K562 (cell line): Measurements from ENCODE around the gene ARF1. TPM values are rescaled to one million over a fixed set of nuclear protein-coding genes. Genes with fewer than 3 reads are reported as not detected.

Experiments used
- ATAC-seq: fragments of 200-7000 bp; cut with Tn5 transposase; 3 replicates; pipeline ENCODE4 v1.9.1; 2020; ENCODE audit warnings: moderate library complexity
- BruUV-seq: library from RNA; stranded (reverse); fragments of 400-500 nt; replicated peaks from 2 replicates; lab custom pipeline; 2021; lab: Mats Ljungman, UMichigan
- CTCF ChIA-PET: fragments of 300-600 bp; formaldehyde crosslinking; extraction: SDS; loops from one replicate; lab custom pipeline; 2021; ENCODE audit warnings: low intra/inter-chr PET ratio; lab: Yijun Ruan, JAX
- POLR2A ChIA-PET: fragments of 300-600, 350-650 bp; sonication (Branson Sonifier 250); formaldehyde crosslinking; extraction: SDS; loops from one replicate; lab custom pipeline; 2021; ENCODE audit warnings: antibody characterized with exemption, inconsistent platforms; lab: Yijun Ruan, JAX
- DNase-seq, 4 experiments: peaks; one replicate each; pipeline versions ENCODE4 v3.0.0 to v3.0.0-alpha.2; 2011 to 2018; ENCODE audit warnings: low spot score in 3 of 4, mixed read lengths in 3 of 4; ENCODE audit errors: extremely low read depth in 1 of 4
- FAIRE-seq: peaks from 2 replicates; lab custom pipeline; 2011; peaks lifted over from hg19 to GRCh38; lab: Jason Lieb, UNC
- H2AFZ ChIP-seq: 2 replicates; pipeline ENCODE4 v1.6.0; 2011; ENCODE audit warnings: low read depth, low read length, control low read depth, inconsistent platforms
- H3K27ac ChIP-seq: fragments of 200-600 bp; 3 replicates; pipeline ENCODE4 v1.8.0; 2011; ENCODE audit warnings: low read depth, mild to moderate bottlenecking, control low read depth, inconsistent platforms, low read length, moderate library complexity, mixed read lengths; ENCODE audit errors: extremely low read depth
- H3K27me3 ChIP-seq, 2 experiments: fragments of 300-600 bp in 1 of 2; 2 replicates in 1 of 2; 3 replicates in 1 of 2; pipeline versions ENCODE4 v1.6.0 to v1.8.0; 2011; ENCODE audit warnings: inconsistent platforms in 2 of 2, low read length in 2 of 2, mild to moderate bottlenecking in 1 of 2, mixed read lengths in 1 of 2, moderate library complexity in 1 of 2; ENCODE audit not compliant: control insufficient read depth in 2 of 2, insufficient read depth in 2 of 2
- H3K36me3 ChIP-seq: fragments of 300-600 bp; 3 replicates; pipeline ENCODE4 v1.8.0; 2011; ENCODE audit warnings: mild to moderate bottlenecking, low read length, inconsistent platforms; ENCODE audit not compliant: control insufficient read depth, insufficient read depth
- H3K4me1 ChIP-seq, 2 experiments: fragments of 200-600 bp in 1 of 2; replicated peaks in 1 of 2; 2 replicates in 1 of 2; 3 replicates in 1 of 2; pipeline versions ENCODE4 v1.5.1 to v1.8.0; 2011; ENCODE audit warnings: inconsistent platforms in 2 of 2, low read length in 2 of 2, mild to moderate bottlenecking in 1 of 2, mixed read lengths in 1 of 2, moderate library complexity in 1 of 2; ENCODE audit not compliant: control insufficient read depth in 2 of 2, insufficient read depth in 2 of 2
- H3K4me2 ChIP-seq: 2 replicates; pipeline ENCODE4 v1.6.1; 2011; ENCODE audit warnings: low read length, control low read depth, inconsistent platforms, mixed read lengths; ENCODE audit not compliant: insufficient read depth
- H3K4me3 ChIP-seq: fragments of 200-600 bp; sonication (generic), shearing (Covaris generic); 2 replicates; pipeline ENCODE4 v1.5.1; 2016; ENCODE audit warnings: control low read depth, inconsistent platforms
- H3K79me2 ChIP-seq: fragments of 200-600 bp; 3 replicates; pipeline ENCODE4 v1.8.0; 2011; ENCODE audit warnings: low read length, inconsistent platforms; ENCODE audit not compliant: control insufficient read depth, insufficient read depth
- H3K9ac ChIP-seq, 2 experiments: 2 replicates each; pipeline versions ENCODE4 v1.6.0 to v1.6.1; 2011; ENCODE audit warnings: low read depth in 2 of 2, low read length in 2 of 2, control low read depth in 1 of 2, inconsistent platforms in 1 of 2, mild to moderate bottlenecking in 1 of 2, mixed read lengths in 1 of 2; ENCODE audit not compliant: insufficient read depth in 1 of 2
- H3K9me1 ChIP-seq: one replicate; pipeline ENCODE4 v1.6.0; 2011; ENCODE audit warnings: inconsistent platforms, mild to moderate bottlenecking, low read length, moderate library complexity; ENCODE audit not compliant: control insufficient read depth, insufficient read depth
- H3K9me3 ChIP-seq: replicated peaks from 2 replicates; pipeline ENCODE4 v1.5.1; 2011; ENCODE audit warnings: low read depth, low read length, inconsistent platforms; ENCODE audit not compliant: control insufficient read depth, insufficient read depth
- H4K20me1 ChIP-seq: replicated peaks from 2 replicates; pipeline ENCODE4 v1.6.1; 2011; ENCODE audit warnings: low read length, inconsistent platforms, mixed read lengths; ENCODE audit not compliant: control insufficient read depth, insufficient read depth
- MEIS2 ChIP-seq: fragments of 450-650 bp; IDR thresholded peaks from 2 replicates; pipeline ENCODE4 v1.6.1; 2014; ENCODE audit warnings: mild to moderate bottlenecking; ENCODE audit not compliant: partially characterized antibody
- MTA1 ChIP-seq: fragments of 450-650 bp; IDR thresholded peaks from 2 replicates; pipeline ENCODE4 v1.6.1; 2017; ENCODE audit warnings: borderline replicate concordance
- MTA2 ChIP-seq: fragments of 450-650 bp; IDR thresholded peaks from 2 replicates; pipeline ENCODE4 v1.6.1; 2016; ENCODE audit warnings: low read depth
- NFYB ChIP-seq: IDR thresholded peaks from 2 replicates; pipeline ENCODE4 v1.6.1; 2011; ENCODE audit warnings: mild to moderate bottlenecking, moderate library complexity; ENCODE audit not compliant: insufficient read length; ENCODE audit errors: extremely low read depth
- POLR2AphosphoS2 ChIP-seq: IDR thresholded peaks from 2 replicates; pipeline ENCODE4 v1.6.1; 2012; ENCODE audit warnings: low read length, improper control_type of control experiment
- POLR2G ChIP-seq: fragments of 200-400 bp; formaldehyde crosslinking; IDR thresholded peaks from 2 replicates; pipeline ENCODE4 v1.6.1; 2017; ENCODE audit warnings: low read depth, mild to moderate bottlenecking, antibody characterized with exemption, low read length, moderate library complexity
- RBFOX2 ChIP-seq: fragments of 200-400 bp; formaldehyde crosslinking; IDR thresholded peaks from 2 replicates; pipeline ENCODE4 v1.6.1; 2017; ENCODE audit warnings: low read depth, mild to moderate bottlenecking, low read length, moderate library complexity
- XRCC5 ChIP-seq: fragments of 200-400 bp; formaldehyde crosslinking; IDR thresholded peaks from 2 replicates; pipeline ENCODE4 v1.6.1; 2017; ENCODE audit warnings: low read depth, mild to moderate bottlenecking, low read length
- ZBTB1 ChIP-seq: sonication (generic); formaldehyde crosslinking; IDR thresholded peaks from 2 replicates; pipeline ENCODE4 v1.8.1; 2023; ENCODE audit warnings: missing genetic modification reagents, low read depth, mild to moderate bottlenecking, borderline replicate concordance
- ZNF212 ChIP-seq: fragments of 450-650 bp; formaldehyde crosslinking; IDR thresholded peaks from 2 replicates; pipeline ENCODE4 v1.4.0; 2020; ENCODE audit warnings: mild to moderate bottlenecking
- WGBS: fragments of 100-300 bp; shearing (Covaris generic); methylation state at CpG from one replicate; pipeline ENCODE4 v1.1.6; 2016; ENCODE audit warnings: low coverage, mixed read lengths; ENCODE audit not compliant: insufficient coverage; ENCODE audit errors: missing lambda C conversion rate; 5-methylcytosine and 5-hydroxymethylcytosine counted together
- in situ Hi-C: fragments of 300-500 bp; cut with MboI; formaldehyde crosslinking; loops from 4 replicates; pipeline ENCODE4 v1.15.0; 2018; ENCODE audit warnings: inconsistent platforms, mixed read lengths
- intact Hi-C: fragments of 100-400 bp; cut with micrococcal nuclease; formaldehyde crosslinking; loops from 2 replicates; pipeline ENCODE4 v1.14.2; 2022
- polyA plus RNA-seq, 8 experiments: library from polyadenylated mRNA; depleted of rRNA in 4 of 8; stranded (reverse) in 5 of 8; unstranded in 3 of 8; fragments of >200 nt; fragmentation: Nextera tagmentation in 2 of 8; fragmentation: Illumina TruSeq in 1 of 8; extraction: Ambion mirVana in 2 of 8; extraction: Trizol in 1 of 8; gene quantifications; 2 replicates each; pipeline versions ENCODE4 v1.2.1 to v1.2.3, GENCODE V29; 2011 to 2014; ENCODE audit warnings: inconsistent platforms in 1 of 8, missing spikeins in 1 of 8
- total RNA-seq, 7 experiments: library from RNA; depleted of rRNA in 6 of 7; stranded (reverse); fragments of >200 nt in 6 of 7; fragmentation: Illumina TruSeq in 2 of 7; extraction: Trizol in 2 of 7; gene quantifications; 2 replicates each; pipeline versions ENCODE4 v1.2.1 to v1.2.3, GENCODE V29; 2011 to 2021; ENCODE audit warnings: low replicate concordance in 1 of 7
- TF ChIP-seq, protein P1 (sequence below): fragments of 200-800 bp; sonication (Bioruptor generic); IDR thresholded peaks from 2 replicates; pipeline ENCODE4 v1.6.1; 2017; ENCODE audit warnings: missing genetic modification characterization, missing compliant biosample characterization
- TF ChIP-seq, protein P2 (sequence below): fragments of 250-450 bp; sonication (Bioruptor Pico); IDR thresholded peaks from 2 replicates; pipeline ENCODE4 v1.8.0; 2022; ENCODE audit warnings: inconsistent platforms
- TF ChIP-seq, protein P3 (sequence below): sonication (generic); formaldehyde crosslinking; IDR thresholded peaks from 2 replicates; pipeline ENCODE4 v1.8.0; 2023; ENCODE audit warnings: mild to moderate bottlenecking, missing genetic modification reagents

The ARF1 gene
- total and polyA plus RNA-seq, 9 of the 15 experiments (the other 6 are each of a cell fraction or from before 2014, with no cell fraction given), result 69.8 to 593 (median 325) TPM

DNA sequence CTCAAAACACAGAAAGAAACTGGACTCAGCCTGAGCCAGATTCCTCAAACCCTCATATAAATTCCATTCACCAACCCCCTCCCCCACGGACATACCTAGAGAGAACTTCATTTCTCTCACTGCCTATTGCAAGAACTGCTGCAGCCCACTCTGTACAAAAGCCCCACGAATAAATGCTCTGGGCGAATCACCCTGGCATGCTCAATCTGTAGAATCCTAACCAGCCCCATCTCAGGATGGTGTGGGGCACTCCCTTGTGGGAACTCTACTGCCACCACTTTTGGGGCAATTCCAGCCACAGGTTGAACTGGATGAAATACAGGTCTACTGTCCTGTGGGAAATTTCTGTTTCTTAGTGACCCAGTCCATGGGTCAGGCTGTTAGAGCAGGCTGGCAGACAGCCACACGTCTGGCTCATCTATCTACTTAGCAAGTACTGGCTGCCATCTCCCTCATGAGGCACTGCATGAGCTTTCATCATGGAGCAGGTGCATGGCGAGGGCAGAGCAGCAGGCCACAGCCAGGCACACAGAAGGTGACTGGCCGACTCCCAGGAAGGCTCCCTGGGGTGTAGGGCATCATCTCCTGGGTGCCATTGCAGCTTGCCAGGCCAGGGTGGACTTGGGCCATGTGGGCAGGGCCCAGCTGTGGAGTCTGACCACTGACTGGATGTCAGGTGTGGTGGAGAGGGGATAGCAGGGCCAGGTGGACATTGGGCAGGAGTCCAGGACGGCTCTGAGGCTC is 22.2 kb downstream of the ARF1 start (continued):
- TF ChIP-seq MTA2, result no peak

DNA sequence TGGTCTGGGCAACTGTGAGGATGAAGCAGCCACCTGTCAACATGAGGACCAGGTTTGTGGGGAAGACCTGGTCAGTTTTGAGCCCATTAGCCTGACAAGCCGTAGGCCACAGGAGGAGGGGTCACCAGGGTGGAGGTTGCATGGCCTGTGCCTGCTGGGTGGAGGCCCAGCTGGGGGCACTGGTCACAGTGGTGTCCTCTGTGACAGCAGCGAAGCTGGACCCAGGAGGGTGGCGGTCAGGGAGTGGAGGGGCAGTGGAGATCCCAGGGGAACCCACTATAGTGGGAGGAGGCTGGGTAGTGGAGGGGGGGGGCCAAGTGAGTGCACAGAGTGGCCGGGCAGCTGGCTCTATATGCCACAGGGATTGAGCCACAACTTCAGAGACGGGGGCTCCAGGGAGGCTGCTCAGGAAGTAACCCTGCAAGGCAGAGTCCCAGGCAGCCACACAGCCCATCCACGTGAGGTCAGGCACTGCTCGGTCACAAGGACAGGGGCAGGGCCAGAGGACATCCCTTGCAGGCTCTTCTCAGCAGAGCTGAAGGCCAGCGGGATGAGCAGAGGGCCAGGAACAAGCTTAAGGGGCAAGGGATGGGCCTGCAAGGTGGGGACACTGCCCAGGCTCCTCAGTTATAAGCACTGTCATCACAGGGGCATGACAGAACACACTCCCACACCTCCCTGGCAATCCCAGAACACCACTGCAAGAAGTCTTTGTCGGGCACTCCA is 22.9 kb downstream of the ARF1 start:
- no peak overlapping the region for H3K4me2 ChIP-seq
- peaks cover 58% of the 10 kb centered on the region for H3K79me2 ChIP-seq
- no peak overlapping the region for H3K27ac ChIP-seq
- H3K27me3 ChIP-seq, result no peaks in the 10 kb centered on the region
- H3K36me3 ChIP-seq, result peaks cover 41% of the 10 kb centered on the region; the same call in 2 of the 3 replicates
- intact Hi-C loops (no loop called here), in situ Hi-C loops (no loop called here)
- BruUV-seq, result no TSS peak
- CTCF ChIA-PET, result no interaction called here
- no peaks in the 10 kb centered on the region for H3K9me1 ChIP-seq
- no peak for ATAC-seq
- WGBS, result 82% methylated on average over 9 of the region's 9 CpGs
- 0 out of 2 replicates have a peak, but pooled peaks cover 8% of the 10 kb centered on the region for H4K20me1 ChIP-seq
- no peak overlapping the region for H3K4me3 ChIP-seq
- H3K9ac ChIP-seq, result 0 out of 4 replicates have a peak overlapping the region, but pooled peaks of 1 of the 2 experiments have one; percentile 19
- no peak overlapping the region for H2AFZ ChIP-seq
- FAIRE-seq, result no peak
- DNase-seq, result peak in 1 of 4 experiments; percentile 9
- H3K9me3 ChIP-seq, result peaks cover 5% of the 10 kb centered on the region; the same call in 1 of the 2 replicates
- POLR2A ChIA-PET, result interaction anchor here (0.6 to 2.1 kb wide), 5 partner anchors 14 to 78 kb away, joined by 3 to 13 read pairs (median 3); partner anchors contain the start of gene ARF1
- H3K4me1 ChIP-seq, result peaks cover 26 to 77% of the 10 kb centered on the region in 2 experiments
- TF ChIP-seq, protein P1, sequence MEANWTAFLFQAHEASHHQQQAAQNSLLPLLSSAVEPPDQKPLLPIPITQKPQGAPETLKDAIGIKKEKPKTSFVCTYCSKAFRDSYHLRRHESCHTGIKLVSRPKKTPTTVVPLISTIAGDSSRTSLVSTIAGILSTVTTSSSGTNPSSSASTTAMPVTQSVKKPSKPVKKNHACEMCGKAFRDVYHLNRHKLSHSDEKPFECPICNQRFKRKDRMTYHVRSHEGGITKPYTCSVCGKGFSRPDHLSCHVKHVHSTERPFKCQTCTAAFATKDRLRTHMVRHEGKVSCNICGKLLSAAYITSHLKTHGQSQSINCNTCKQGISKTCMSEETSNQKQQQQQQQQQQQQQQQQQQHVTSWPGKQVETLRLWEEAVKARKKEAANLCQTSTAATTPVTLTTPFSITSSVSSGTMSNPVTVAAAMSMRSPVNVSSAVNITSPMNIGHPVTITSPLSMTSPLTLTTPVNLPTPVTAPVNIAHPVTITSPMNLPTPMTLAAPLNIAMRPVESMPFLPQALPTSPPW (CRISPR knock-in tag), result peak; percentile 16; the same call in 1 of the 2 replicates
- TF ChIP-seq, protein P2, sequence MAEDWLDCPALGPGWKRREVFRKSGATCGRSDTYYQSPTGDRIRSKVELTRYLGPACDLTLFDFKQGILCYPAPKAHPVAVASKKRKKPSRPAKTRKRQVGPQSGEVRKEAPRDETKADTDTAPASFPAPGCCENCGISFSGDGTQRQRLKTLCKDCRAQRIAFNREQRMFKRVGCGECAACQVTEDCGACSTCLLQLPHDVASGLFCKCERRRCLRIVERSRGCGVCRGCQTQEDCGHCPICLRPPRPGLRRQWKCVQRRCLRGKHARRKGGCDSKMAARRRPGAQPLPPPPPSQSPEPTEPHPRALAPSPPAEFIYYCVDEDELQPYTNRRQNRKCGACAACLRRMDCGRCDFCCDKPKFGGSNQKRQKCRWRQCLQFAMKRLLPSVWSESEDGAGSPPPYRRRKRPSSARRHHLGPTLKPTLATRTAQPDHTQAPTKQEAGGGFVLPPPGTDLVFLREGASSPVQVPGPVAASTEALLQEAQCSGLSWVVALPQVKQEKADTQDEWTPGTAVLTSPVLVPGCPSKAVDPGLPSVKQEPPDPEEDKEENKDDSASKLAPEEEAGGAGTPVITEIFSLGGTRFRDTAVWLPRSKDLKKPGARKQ (CRISPR knock-in tag), result no peak
- no peak for TF ChIP-seq MTA1
- TF ChIP-seq RBFOX2, result peak; percentile 60; the same call in 1 of the 2 replicates
- TF ChIP-seq POLR2AphosphoS2, result 0 out of 2 replicates have a peak, but pooled peaks have one; percentile 28
- no peak for TF ChIP-seq ZBTB1 (CRISPR knock-in tag)
- TF ChIP-seq MEIS2, result no peak
- peak; percentile 55 for TF ChIP-seq POLR2G
- TF ChIP-seq NFYB, result no peak
- TF ChIP-seq ZNF212 (CRISPR knock-in tag), result no peak
- TF ChIP-seq XRCC5, result no peak
- TF ChIP-seq, protein P3, sequence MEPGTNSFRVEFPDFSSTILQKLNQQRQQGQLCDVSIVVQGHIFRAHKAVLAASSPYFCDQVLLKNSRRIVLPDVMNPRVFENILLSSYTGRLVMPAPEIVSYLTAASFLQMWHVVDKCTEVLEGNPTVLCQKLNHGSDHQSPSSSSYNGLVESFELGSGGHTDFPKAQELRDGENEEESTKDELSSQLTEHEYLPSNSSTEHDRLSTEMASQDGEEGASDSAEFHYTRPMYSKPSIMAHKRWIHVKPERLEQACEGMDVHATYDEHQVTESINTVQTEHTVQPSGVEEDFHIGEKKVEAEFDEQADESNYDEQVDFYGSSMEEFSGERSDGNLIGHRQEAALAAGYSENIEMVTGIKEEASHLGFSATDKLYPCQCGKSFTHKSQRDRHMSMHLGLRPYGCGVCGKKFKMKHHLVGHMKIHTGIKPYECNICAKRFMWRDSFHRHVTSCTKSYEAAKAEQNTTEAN (CRISPR knock-in tag), result no peak
